ENCODE results near the gene ANGPT4.

ANGPT4 gene, protein sequence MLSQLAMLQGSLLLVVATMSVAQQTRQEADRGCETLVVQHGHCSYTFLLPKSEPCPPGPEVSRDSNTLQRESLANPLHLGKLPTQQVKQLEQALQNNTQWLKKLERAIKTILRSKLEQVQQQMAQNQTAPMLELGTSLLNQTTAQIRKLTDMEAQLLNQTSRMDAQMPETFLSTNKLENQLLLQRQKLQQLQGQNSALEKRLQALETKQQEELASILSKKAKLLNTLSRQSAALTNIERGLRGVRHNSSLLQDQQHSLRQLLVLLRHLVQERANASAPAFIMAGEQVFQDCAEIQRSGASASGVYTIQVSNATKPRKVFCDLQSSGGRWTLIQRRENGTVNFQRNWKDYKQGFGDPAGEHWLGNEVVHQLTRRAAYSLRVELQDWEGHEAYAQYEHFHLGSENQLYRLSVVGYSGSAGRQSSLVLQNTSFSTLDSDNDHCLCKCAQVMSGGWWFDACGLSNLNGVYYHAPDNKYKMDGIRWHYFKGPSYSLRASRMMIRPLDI

GRCh38 chr20:916125-916799, at the start of gene ANGPT4:
ANGPT4 (minus strand) TSS chr20:916334; CDS start chr20:916214, 120 bp downstream.
- no peak for TF ChIP-seq CTCF (IDR thresholded peaks at IDR 0.05; ENCODE audit: borderline replicate concordance, insufficient read depth, low read depth, low read length)
- no peak within 1 kb of the TSS for H3K4me3 ChIP-seq (ENCODE audit: low read depth, low read length)

DNA sequence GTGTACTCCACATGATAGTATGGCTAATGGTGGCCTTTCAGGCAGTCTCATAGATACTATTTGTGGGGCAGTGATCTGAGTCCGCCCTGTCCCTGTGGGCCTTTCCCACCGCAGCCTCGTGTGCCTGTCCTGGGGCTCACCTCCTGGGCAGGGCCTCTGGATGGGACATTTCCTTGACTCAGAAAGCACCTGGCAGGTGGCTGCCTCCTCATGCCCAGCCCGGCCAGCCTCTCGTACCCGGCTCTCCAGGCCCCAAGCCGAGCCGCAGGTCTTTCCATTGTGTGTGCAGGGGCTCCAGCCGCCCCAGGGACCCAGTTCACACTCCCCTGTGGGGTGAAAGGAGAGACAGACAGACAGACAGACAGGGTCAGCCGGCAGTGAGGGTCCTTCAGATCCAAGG, 47.7 kb upstream of the ANGPT4 start:
- H3K4me3 ChIP-seq (ENCODE audit: low read depth, low read length), result no peak overlapping the region
- TF ChIP-seq CTCF (IDR thresholded peaks at IDR 0.05; ENCODE audit: borderline replicate concordance, insufficient read depth, low read depth, low read length), result no peak

DNA sequence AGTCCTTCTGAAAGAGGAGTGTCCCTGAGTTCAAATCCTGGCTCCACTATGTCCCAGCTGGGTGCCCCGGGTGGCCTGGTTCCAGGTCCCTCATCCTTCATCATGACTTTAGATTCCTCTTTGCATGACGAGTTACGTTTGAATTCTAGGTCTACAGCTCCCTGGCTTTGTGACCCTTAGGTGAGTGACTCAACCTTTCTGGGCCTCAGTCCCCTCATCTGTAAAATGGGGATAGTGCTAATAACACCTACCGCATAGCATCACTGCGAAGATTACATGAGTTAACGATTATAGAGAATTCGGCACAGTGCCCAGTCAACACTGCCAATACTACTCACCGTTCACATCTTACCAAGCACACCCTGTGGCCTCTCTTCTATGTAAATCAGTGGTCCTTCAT, 46.5 kb upstream of the ANGPT4 start:
- no peak overlapping the region for H3K4me3 ChIP-seq (ENCODE audit: low read depth, low read length)
- TF ChIP-seq CTCF (IDR thresholded peaks at IDR 0.05; ENCODE audit: borderline replicate concordance, insufficient read depth, low read depth, low read length), result no peak

DNA sequence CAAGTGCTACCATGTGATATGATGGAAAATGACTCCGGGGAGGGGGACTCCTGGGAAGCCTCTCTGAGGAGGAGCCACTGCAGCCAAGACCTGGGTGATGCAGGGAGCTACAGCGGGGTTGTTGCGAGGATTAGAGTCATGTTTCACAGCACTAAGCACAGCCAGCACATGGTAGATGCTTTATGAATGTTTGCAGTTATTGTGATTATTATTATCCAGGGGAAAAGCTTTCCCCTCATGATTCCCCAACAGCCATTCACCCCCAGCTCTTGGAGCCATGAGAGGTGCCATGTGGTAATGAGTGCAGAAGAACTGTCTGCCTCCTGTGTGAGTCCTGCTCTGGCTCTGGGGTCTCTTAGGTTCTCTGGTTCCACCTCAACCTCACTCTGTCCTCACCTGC, 46.1 kb upstream of the ANGPT4 start:
- no peak overlapping the region for H3K4me3 ChIP-seq (ENCODE audit: low read depth, low read length)
- TF ChIP-seq CTCF (IDR thresholded peaks at IDR 0.05; ENCODE audit: borderline replicate concordance, insufficient read depth, low read depth, low read length), result no peak

- no peak for TF ChIP-seq CTCF (IDR thresholded peaks at IDR 0.05; ENCODE audit: borderline replicate concordance, insufficient read depth, low read depth, low read length)
- H3K4me3 ChIP-seq (ENCODE audit: low read depth, low read length), result no peak overlapping the region
Measured at GRCh38 chr20:961768-962167, 45.6 kb upstream of the ANGPT4 start.

GRCh38 chr20:959996-960615, 44.0 kb upstream of the ANGPT4 start:
- no peak for TF ChIP-seq CTCF (IDR thresholded peaks at IDR 0.05; ENCODE audit: borderline replicate concordance, insufficient read depth, low read depth, low read length)
- no peak overlapping the region for H3K4me3 ChIP-seq (ENCODE audit: low read depth, low read length)

Data from GM12875 (cell line).